ENCODE data around the gene RFNG.

RFNG gene

DNA sequence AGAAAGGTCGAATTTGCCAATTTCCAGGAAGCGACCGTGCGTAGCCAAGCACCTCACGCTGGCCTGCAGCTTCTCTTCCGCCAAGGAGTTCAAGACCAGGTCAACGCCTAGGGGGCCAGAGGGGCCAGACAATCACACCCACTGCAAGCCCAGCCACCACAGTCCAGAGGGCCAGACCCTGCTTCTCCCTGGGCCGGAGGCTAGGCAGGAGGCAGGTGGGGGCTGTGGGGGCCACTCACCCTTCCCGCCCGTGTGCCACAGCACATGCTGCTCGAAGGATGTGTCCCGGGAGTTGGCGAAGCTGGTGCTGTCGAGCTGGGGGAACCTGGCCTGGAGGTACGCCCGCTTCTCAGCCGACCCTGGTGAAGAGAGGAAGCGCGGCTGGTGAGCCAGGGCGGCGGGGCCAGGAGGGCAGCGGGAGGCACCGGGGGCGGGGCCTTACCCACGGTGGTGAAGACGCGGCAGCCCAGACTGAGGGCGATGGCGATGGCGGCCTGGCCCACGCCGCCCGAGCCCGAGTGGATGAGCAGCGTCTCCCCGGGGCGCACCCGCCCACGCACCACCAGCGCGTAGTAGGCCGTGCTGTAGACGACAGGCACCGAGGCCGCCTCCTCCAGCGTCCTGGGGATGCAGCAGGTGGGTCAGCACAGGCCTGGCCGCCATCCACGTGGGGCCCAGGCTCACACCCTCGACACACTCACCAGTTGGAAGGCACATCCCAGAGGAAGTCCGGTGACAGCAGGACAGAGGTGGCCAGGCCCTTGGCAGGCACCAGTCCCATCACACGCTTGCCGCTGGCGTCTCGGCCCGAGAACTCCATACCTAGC, 32.1 kb upstream of the RFNG start:
- Histone ChIP-seq H3K27me3 (ENCODE audit: insufficient read depth, low read length, poor library complexity) (no peaks in the 10 kb centered on the region), H3K4me2 (ENCODE audit: low read length) (no peak overlapping the region), H2BK5ac (ENCODE audit: low read length) (no peak overlapping the region), H3K56ac (ENCODE audit: low read length) (no peak overlapping the region), H2AK5ac (ENCODE audit: low read length) (no peak overlapping the region), H2BK15ac (replicated peaks; ENCODE audit: low read depth) (no peak overlapping the region), H3K18ac (ENCODE audit: low read length) (no peak overlapping the region), H3K4me3 (ENCODE audit: low read length) (no peak overlapping the region), H3K79me1 (ENCODE audit: low read length) (peaks cover 7% of the 10 kb centered on the region), H3K23ac (ENCODE audit: low read length) (no peak overlapping the region), H3K9ac (ENCODE audit: low read length) (no peak overlapping the region), H3K36me3 (ENCODE audit: control insufficient read depth, insufficient read depth, low read length) (peaks cover 66% of the 10 kb centered on the region), H3K27ac (ENCODE audit: low read depth, low read length) (no peak overlapping the region), H3K79me2 (ENCODE audit: control insufficient read depth, insufficient read depth, low read length) (peaks cover 2% of the 10 kb centered on the region), H2BK120ac (ENCODE audit: low read depth, low read length) (no peak overlapping the region), H3K4ac (ENCODE audit: low read depth, low read length) (no peak overlapping the region), H4K8ac (ENCODE audit: low read depth, low read length) (no peak overlapping the region), H3K4me1 (ENCODE audit: control insufficient read depth, low read depth, low read length) (no peaks in the 10 kb centered on the region), H4K5ac (ENCODE audit: low read length) (no peak overlapping the region)
- WGBS (ENCODE audit: extremely low coverage, insufficient coverage, low lambda C conversion rate), result no CpG with 5 or more reads among the region's 55 CpGs
- DNase-seq, result no peak

DNA sequence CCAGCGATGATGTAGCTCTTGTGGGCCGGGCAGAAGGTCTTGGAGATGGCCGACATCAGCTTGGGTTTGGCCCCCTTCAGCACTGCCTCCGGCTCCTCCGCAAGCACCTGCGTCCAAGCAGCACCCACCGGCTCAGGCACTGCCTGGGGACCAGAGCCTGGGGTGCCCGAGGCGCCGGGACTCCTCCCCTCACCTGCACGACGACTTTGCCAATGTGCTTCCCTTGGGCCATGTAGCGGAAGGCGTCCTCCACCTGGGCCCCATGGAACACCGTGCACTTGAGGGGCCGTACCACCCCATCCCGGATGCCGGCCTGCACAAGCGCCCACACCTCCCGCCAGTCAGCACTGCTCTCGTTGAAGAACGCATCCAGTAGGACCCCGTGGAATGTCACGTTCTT, 31.4 kb upstream of the RFNG start:
- no peak overlapping the region for H2BK15ac ChIP-seq (replicated peaks; ENCODE audit: low read depth)
- DNase-seq, result no peak
- peaks cover 7% of the 10 kb centered on the region for H3K79me1 ChIP-seq (ENCODE audit: low read length)
- H2BK120ac ChIP-seq (ENCODE audit: low read depth, low read length), result no peak overlapping the region
- H3K4me3 ChIP-seq (ENCODE audit: low read length), result no peak overlapping the region
- H2AK5ac ChIP-seq (ENCODE audit: low read length), result no peak overlapping the region
- no CpG with 5 or more reads among the region's 24 CpGs for WGBS (ENCODE audit: extremely low coverage, insufficient coverage, low lambda C conversion rate)
- H3K4me1 ChIP-seq (ENCODE audit: control insufficient read depth, low read depth, low read length), result no peaks in the 10 kb centered on the region
- H2BK5ac ChIP-seq (ENCODE audit: low read length), result no peak overlapping the region
- no peak overlapping the region for H3K4me2 ChIP-seq (ENCODE audit: low read length)
- H3K56ac ChIP-seq (ENCODE audit: low read length), result no peak overlapping the region
- no peak overlapping the region for H3K9ac ChIP-seq (ENCODE audit: low read length)
- peaks cover 2% of the 10 kb centered on the region for H3K79me2 ChIP-seq (ENCODE audit: control insufficient read depth, insufficient read depth, low read length)
- no peaks in the 10 kb centered on the region for H3K27me3 ChIP-seq (ENCODE audit: insufficient read depth, low read length, poor library complexity)
- H4K5ac ChIP-seq (ENCODE audit: low read length), result no peak overlapping the region
- no peak overlapping the region for H3K27ac ChIP-seq (ENCODE audit: low read depth, low read length)
- peaks cover 63% of the 10 kb centered on the region for H3K36me3 ChIP-seq (ENCODE audit: control insufficient read depth, insufficient read depth, low read length)
- no peak overlapping the region for H4K8ac ChIP-seq (ENCODE audit: low read depth, low read length)
- no peak overlapping the region for H3K4ac ChIP-seq (ENCODE audit: low read depth, low read length)
- H3K23ac ChIP-seq (ENCODE audit: low read length), result no peak overlapping the region
- no peak overlapping the region for H3K18ac ChIP-seq (ENCODE audit: low read length)

DNA sequence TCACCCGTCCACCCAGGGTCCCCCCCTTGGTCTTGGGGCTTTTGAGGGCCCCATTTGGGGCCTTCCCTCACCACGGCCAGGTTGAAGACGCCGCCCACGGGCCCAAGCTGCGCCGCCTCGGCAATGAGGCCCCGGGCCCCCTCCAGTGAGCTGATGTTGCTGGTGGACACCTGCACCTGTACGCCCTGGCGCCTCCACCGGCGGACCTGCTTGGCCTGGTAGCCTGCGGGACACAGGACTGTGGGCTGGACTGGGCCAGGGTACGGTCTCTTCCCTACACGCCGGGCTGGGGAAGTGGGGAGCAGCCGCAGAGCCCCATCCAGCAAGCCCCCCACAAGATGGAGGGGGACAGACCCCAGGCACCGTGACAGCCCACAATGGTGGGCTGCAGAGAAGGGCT, 30.8 kb upstream of the RFNG start:
- Histone ChIP-seq H3K9ac (ENCODE audit: low read length) (no peak overlapping the region), H3K4me2 (ENCODE audit: low read length) (no peak overlapping the region), H3K18ac (ENCODE audit: low read length) (no peak overlapping the region), H3K36me3 (ENCODE audit: control insufficient read depth, insufficient read depth, low read length) (peaks cover 59% of the 10 kb centered on the region), H2BK15ac (replicated peaks; ENCODE audit: low read depth) (no peak overlapping the region), H3K56ac (ENCODE audit: low read length) (no peak overlapping the region), H3K4me1 (ENCODE audit: control insufficient read depth, low read depth, low read length) (no peaks in the 10 kb centered on the region), H2BK120ac (ENCODE audit: low read depth, low read length) (no peak overlapping the region), H3K27ac (ENCODE audit: low read depth, low read length) (no peak overlapping the region), H3K79me2 (ENCODE audit: control insufficient read depth, insufficient read depth, low read length) (no peaks in the 10 kb centered on the region), H4K8ac (ENCODE audit: low read depth, low read length) (no peak overlapping the region), H3K79me1 (ENCODE audit: low read length) (peaks cover 5% of the 10 kb centered on the region), H2BK5ac (ENCODE audit: low read length) (no peak overlapping the region), H3K27me3 (ENCODE audit: insufficient read depth, low read length, poor library complexity) (no peaks in the 10 kb centered on the region), H4K5ac (ENCODE audit: low read length) (no peak overlapping the region), H2AK5ac (ENCODE audit: low read length) (no peak overlapping the region), H3K4ac (ENCODE audit: low read depth, low read length) (no peak overlapping the region), H3K23ac (ENCODE audit: low read length) (no peak overlapping the region), H3K4me3 (ENCODE audit: low read length) (no peak overlapping the region)
- DNase-seq, result no peak
- no CpG with 5 or more reads among the region's 19 CpGs for WGBS (ENCODE audit: extremely low coverage, insufficient coverage, low lambda C conversion rate)

DNA sequence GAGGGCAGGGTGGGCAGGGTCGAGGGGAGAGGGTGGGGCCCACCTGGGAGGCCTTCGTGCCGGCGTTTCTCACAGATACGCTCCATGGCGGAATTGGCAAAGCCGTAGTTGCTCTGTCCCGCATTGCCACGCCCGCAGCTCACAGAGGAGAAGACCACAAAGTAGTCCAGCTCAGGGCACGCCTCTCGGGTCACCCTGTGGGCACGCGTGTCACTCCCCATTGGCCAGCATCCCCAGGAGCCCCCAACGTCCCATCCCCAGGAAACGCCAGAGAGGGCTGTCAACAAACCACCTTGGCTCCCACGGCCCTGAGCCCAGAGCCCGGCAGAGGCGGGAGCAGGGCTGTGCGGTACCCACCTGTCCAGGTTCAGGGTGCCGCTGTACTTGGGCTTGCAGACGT, 30.4 kb upstream of the RFNG start:
- Histone ChIP-seq H2AK5ac (ENCODE audit: low read length) (no peak overlapping the region), H3K36me3 (ENCODE audit: control insufficient read depth, insufficient read depth, low read length) (peaks cover 55% of the 10 kb centered on the region), H3K4me1 (ENCODE audit: control insufficient read depth, low read depth, low read length) (no peaks in the 10 kb centered on the region), H2BK120ac (ENCODE audit: low read depth, low read length) (no peak overlapping the region), H3K9ac (ENCODE audit: low read length) (no peak overlapping the region), H3K4me2 (ENCODE audit: low read length) (no peak overlapping the region), H3K79me2 (ENCODE audit: control insufficient read depth, insufficient read depth, low read length) (no peaks in the 10 kb centered on the region), H4K5ac (ENCODE audit: low read length) (no peak overlapping the region), H3K27ac (ENCODE audit: low read depth, low read length) (no peak overlapping the region), H4K8ac (ENCODE audit: low read depth, low read length) (no peak overlapping the region), H3K56ac (ENCODE audit: low read length) (no peak overlapping the region), H3K18ac (ENCODE audit: low read length) (no peak overlapping the region), H2BK15ac (replicated peaks; ENCODE audit: low read depth) (no peak overlapping the region), H3K4ac (ENCODE audit: low read depth, low read length) (no peak overlapping the region), H3K23ac (ENCODE audit: low read length) (no peak overlapping the region), H2BK5ac (ENCODE audit: low read length) (no peak overlapping the region), H3K79me1 (ENCODE audit: low read length) (peaks cover 4% of the 10 kb centered on the region), H3K27me3 (ENCODE audit: insufficient read depth, low read length, poor library complexity) (no peaks in the 10 kb centered on the region), H3K4me3 (ENCODE audit: low read length) (no peak overlapping the region)
- WGBS (ENCODE audit: extremely low coverage, insufficient coverage, low lambda C conversion rate), result no CpG with 5 or more reads among the region's 22 CpGs
- DNase-seq, result no peak

DNA sequence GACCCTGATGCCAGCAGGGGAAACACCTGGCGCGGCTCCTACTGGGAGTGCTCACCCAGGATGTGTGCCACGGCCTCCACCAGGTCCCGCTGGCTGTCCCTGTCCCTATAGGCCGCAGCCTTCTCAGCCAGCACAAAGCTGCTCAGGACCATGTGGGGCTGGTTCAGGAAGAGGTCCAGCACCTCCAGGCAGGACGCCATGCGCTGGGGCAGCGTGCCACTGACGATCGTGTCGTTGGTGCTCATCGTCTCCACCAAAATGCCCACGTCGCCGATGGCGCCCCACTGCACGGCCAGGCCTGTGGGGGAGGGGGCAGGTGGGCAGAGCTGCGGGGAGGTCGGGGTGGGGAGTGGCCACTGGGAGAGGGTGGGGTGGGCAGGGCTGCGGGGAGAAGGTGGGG, 29.9 kb upstream of the RFNG start:
- H4K8ac ChIP-seq (ENCODE audit: low read depth, low read length), result no peak overlapping the region
- no peak overlapping the region for H2BK120ac ChIP-seq (ENCODE audit: low read depth, low read length)
- DNase-seq, result no peak
- H3K79me1 ChIP-seq (ENCODE audit: low read length), result peaks cover 4% of the 10 kb centered on the region
- no peak overlapping the region for H3K4me3 ChIP-seq (ENCODE audit: low read length)
- H3K27ac ChIP-seq (ENCODE audit: low read depth, low read length), result no peak overlapping the region
- H3K79me2 ChIP-seq (ENCODE audit: control insufficient read depth, insufficient read depth, low read length), result no peaks in the 10 kb centered on the region
- no peak overlapping the region for H4K5ac ChIP-seq (ENCODE audit: low read length)
- no peaks in the 10 kb centered on the region for H3K4me1 ChIP-seq (ENCODE audit: control insufficient read depth, low read depth, low read length)
- no peak overlapping the region for H3K18ac ChIP-seq (ENCODE audit: low read length)
- no CpG with 5 or more reads among the region's 20 CpGs for whole genome bisulfite sequencing (ENCODE audit: extremely low coverage, insufficient coverage, low lambda C conversion rate)
- H3K27me3 ChIP-seq (ENCODE audit: insufficient read depth, low read length, poor library complexity), result no peaks in the 10 kb centered on the region
- peaks cover 54% of the 10 kb centered on the region for H3K36me3 ChIP-seq (ENCODE audit: control insufficient read depth, insufficient read depth, low read length)
- H3K4ac ChIP-seq (ENCODE audit: low read depth, low read length), result no peak overlapping the region
- no peak overlapping the region for H2AK5ac ChIP-seq (ENCODE audit: low read length)
- H3K9ac ChIP-seq (ENCODE audit: low read length), result no peak overlapping the region
- H3K4me2 ChIP-seq (ENCODE audit: low read length), result no peak overlapping the region
- no peak overlapping the region for H2BK5ac ChIP-seq (ENCODE audit: low read length)
- no peak overlapping the region for H2BK15ac ChIP-seq (replicated peaks; ENCODE audit: low read depth)
- no peak overlapping the region for H3K23ac ChIP-seq (ENCODE audit: low read length)
- no peak overlapping the region for H3K56ac ChIP-seq (ENCODE audit: low read length)

Data from mesendoderm (in vitro differentiated cells).